IPS-15b (cell line): Measurements from ENCODE around the gene IER3.

Source experiments
- H3K27me3 ChIP-seq: one replicate; pipeline ENCODE4 v1.6.1; 2013; ENCODE audit warnings: low read length; ENCODE audit not compliant: control insufficient read depth, insufficient read depth
- H3K36me3 ChIP-seq: one replicate; pipeline ENCODE4 v1.6.1; 2013; ENCODE audit warnings: low read length; ENCODE audit not compliant: control insufficient read depth, insufficient read depth
- H3K4me1 ChIP-seq: one replicate; pipeline ENCODE4 v1.6.1; 2013; ENCODE audit warnings: mild to moderate bottlenecking, low read length; ENCODE audit not compliant: control insufficient read depth, insufficient read depth
- H3K4me3 ChIP-seq: one replicate; pipeline ENCODE4 v1.5.1; 2013; ENCODE audit warnings: low read depth, low read length
- H3K9ac ChIP-seq: one replicate; pipeline ENCODE4 v1.6.1; 2013; ENCODE audit warnings: low read depth, mild to moderate bottlenecking, low read length
- H3K9me3 ChIP-seq: one replicate; pipeline ENCODE4 v1.6.1; 2013; ENCODE audit warnings: mild to moderate bottlenecking, low read length; ENCODE audit not compliant: control insufficient read depth, insufficient read depth

IER3 gene

GRCh38 chr6:30700340-30700739, 44.0 kb downstream of the IER3 start:
- peaks cover 9% of the 10 kb centered on the region for H3K36me3 ChIP-seq
- no peaks in the 10 kb centered on the region for H3K27me3 ChIP-seq
- no peaks in the 10 kb centered on the region for H3K4me1 ChIP-seq
- H3K4me3 ChIP-seq, result no peak overlapping the region
- H3K9ac ChIP-seq, result no peak overlapping the region
- H3K9me3 ChIP-seq, result no peaks in the 10 kb centered on the region

- H3K27me3 ChIP-seq, result no peaks in the 10 kb centered on the region
- no peaks in the 10 kb centered on the region for H3K4me1 ChIP-seq
- H3K9me3 ChIP-seq, result no peaks in the 10 kb centered on the region
- H3K4me3 ChIP-seq, result no peak overlapping the region
- H3K9ac ChIP-seq, result no peak overlapping the region
- no peaks in the 10 kb centered on the region for H3K36me3 ChIP-seq
Measured at GRCh38 chr6:30696432-30696831, 47.9 kb downstream of the IER3 start.
